Measurements from ENCODE around the gene TTC24. TPM values are rescaled to one million over a fixed set of nuclear protein-coding genes. Genes with fewer than 3 reads are reported as not detected.

The TTC24 gene
- total and polyA plus RNA-seq, 7 donors, result 2.6 TPM; not detected in 6

DNA sequence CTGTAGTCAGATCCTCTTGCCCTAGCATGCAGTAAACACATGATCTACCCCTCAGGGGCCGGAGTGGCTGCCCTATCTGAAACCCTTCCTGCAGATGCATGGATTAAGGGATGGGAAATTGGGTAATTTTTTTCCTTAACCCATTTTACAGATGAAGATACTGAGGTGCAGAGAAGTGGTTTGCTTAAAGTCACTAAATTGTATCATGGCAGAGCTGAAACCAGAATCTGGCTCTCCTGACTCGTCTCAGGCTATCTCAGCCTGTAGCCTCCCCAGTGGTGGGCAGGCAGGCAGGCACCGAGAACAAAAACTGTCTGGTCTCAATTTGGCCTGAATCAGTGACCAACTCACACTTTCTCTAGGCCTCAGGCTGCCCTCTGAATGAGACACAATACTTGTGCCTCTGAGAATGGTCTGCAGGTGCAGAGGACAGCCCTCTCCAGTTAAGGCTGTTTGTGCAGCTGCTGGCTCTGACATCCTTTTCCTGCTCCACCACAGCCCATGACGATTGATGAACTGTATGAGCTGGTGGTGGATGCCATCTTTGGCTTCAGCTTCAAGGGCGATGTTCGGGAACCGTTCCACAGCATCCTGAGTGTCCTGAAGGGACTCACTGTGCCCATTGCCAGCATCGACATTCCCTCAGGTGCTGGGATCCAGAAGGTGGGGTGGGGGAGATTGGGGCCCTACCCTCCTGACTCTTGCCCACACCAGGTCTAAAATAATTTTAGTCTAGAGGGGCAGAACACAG, 13.6 kb downstream of the TTC24 start:
- Histone ChIP-seq H3K4me3 (no peak overlapping the region), H3K9me3 (no peaks in the 10 kb centered on the region), H3K36me3 (peaks cover 0 to 53% (median 14%) of the 10 kb centered on the region in 4 donors), H3K4me1 (peaks cover 0 to 17% (median 10%) of the 10 kb centered on the region in 4 donors), H3K27ac (peak overlapping the region in 3 of 4 donors; percentile 89 to 95 (median 90)), H3K27me3 (no peaks in the 10 kb centered on the region)
- TF ChIP-seq EP300 (IDR thresholded peaks at IDR 0.05), result no peak
- no peak for TF ChIP-seq POLR2A (IDR thresholded peaks at IDR 0.05)
- TF ChIP-seq, protein P1, sequence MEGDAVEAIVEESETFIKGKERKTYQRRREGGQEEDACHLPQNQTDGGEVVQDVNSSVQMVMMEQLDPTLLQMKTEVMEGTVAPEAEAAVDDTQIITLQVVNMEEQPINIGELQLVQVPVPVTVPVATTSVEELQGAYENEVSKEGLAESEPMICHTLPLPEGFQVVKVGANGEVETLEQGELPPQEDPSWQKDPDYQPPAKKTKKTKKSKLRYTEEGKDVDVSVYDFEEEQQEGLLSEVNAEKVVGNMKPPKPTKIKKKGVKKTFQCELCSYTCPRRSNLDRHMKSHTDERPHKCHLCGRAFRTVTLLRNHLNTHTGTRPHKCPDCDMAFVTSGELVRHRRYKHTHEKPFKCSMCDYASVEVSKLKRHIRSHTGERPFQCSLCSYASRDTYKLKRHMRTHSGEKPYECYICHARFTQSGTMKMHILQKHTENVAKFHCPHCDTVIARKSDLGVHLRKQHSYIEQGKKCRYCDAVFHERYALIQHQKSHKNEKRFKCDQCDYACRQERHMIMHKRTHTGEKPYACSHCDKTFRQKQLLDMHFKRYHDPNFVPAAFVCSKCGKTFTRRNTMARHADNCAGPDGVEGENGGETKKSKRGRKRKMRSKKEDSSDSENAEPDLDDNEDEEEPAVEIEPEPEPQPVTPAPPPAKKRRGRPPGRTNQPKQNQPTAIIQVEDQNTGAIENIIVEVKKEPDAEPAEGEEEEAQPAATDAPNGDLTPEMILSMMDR (IDR thresholded peaks at IDR 0.05), result no peak
- TF ChIP-seq POLR2AphosphoS5 (IDR thresholded peaks at IDR 0.05), result no peak
- WGBS, 2 donors, result 79 to 85% methylated on average over 8 of the region's 8 CpGs
- intact Hi-C loops (cut with DNase I), result loop anchor here (5.0 kb wide), 1 partner anchor 81 kb away; no protein-coding TSS in a partner anchor
- DNase-seq, result no peak

DNA sequence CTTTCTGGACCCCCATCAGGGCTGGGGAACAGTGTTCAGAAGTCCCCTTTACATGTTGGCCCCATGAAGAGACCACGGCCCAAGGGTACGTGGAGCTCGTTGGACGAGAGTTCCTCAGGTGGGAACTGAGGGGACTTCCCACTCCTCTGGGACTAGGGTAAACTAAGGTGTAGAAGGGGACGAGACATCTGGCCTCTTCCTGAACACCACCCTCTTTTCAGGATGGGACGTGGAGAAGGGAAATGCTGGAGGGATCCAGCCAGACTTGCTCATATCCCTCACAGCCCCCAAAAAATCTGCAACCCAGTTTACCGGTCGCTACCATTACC, 14.1 kb downstream of the TTC24 start:
- H3K4me3 ChIP-seq, result no peak overlapping the region
- 88 to 89% methylated on average over 8 of the region's 8 CpGs for WGBS, 2 donors
- TF ChIP-seq EP300 (IDR thresholded peaks at IDR 0.05), result no peak
- TF ChIP-seq POLR2AphosphoS5 (IDR thresholded peaks at IDR 0.05), result no peak
- no peak for TF ChIP-seq POLR2A (IDR thresholded peaks at IDR 0.05)
- TF ChIP-seq, protein P1 (IDR thresholded peaks at IDR 0.05), result no peak
- no peaks in the 10 kb centered on the region for H3K27me3 ChIP-seq
- peaks cover 0 to 17% (median 10%) of the 10 kb centered on the region in 4 donors for H3K4me1 ChIP-seq
- H3K27ac ChIP-seq, result no peak overlapping the region
- no peak for DNase-seq
- intact Hi-C loops (cut with DNase I), result loop anchor here (5.0 kb wide), 1 partner anchor 81 kb away; no protein-coding TSS in a partner anchor
- H3K9me3 ChIP-seq, result no peaks in the 10 kb centered on the region
- H3K36me3 ChIP-seq, result peaks cover 0 to 59% (median 16%) of the 10 kb centered on the region in 4 donors

DNA sequence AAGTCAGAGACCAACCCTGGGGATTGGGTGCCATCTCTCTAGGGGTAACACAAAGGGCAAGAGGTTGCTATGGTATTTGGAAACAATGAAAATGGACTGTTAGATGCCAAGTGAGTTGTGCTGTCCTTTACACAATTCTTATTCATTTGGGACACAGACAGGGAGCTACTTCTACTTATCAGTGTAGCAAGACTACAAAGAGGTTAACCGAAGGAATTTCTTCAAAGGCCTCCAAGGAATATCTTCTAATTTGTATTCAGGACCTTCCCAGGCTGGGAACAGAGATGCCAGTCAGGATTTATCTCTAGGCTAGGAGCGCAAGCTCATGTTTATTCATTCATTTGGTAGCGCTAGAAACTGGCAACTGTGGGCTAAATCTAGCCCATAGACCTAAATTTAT, 14.7 kb downstream of the TTC24 start:
- peaks cover 0 to 61% (median 16%) of the 10 kb centered on the region in 4 donors for H3K36me3 ChIP-seq
- no peak overlapping the region for H3K27ac ChIP-seq
- H3K4me1 ChIP-seq, result peaks cover 0 to 17% (median 10%) of the 10 kb centered on the region in 4 donors
- H3K9me3 ChIP-seq, result no peaks in the 10 kb centered on the region
- no peak for TF ChIP-seq POLR2A (IDR thresholded peaks at IDR 0.05)
- DNase-seq, result no peak
- H3K27me3 ChIP-seq, result no peaks in the 10 kb centered on the region
- intact Hi-C loops (cut with DNase I), result loop anchor here (5.0 kb wide), 1 partner anchor 82 kb away; no protein-coding TSS in a partner anchor
- WGBS, 2 donors, result 92% methylated on average over 3 of the region's 3 CpGs
- no peak overlapping the region for H3K4me3 ChIP-seq

DNA sequence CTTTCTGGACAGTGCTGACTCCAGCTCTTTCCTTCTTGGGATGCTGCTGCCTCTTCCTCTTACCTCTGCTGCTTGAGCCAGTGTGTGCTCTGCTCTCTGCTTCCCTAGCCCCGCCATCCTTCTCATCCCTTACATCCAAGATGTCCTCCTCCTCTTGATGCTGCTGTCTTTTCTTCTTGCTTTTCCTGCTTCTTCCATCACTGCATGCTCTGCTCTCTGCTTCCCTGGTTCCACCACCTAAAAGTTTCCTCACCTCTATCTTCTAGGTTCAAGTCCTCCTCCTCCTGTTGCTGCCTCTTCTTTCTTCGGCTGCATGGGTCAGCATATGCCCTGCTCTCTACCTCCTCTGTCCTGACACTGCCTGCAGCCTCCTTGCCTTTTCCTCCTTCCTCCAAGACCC, 15.5 kb downstream of the TTC24 start:
- peaks cover 0 to 61% (median 16%) of the 10 kb centered on the region in 4 donors for H3K36me3 ChIP-seq
- H3K4me3 ChIP-seq, result no peak overlapping the region
- H3K4me1 ChIP-seq, result peaks cover 0 to 18% (median 11%) of the 10 kb centered on the region in 4 donors
- 88 to 93% methylated on average over 2 of the region's 2 CpGs for WGBS, 2 donors
- intact Hi-C loops (cut with DNase I), result no loop called here
- H3K27me3 ChIP-seq, result no peaks in the 10 kb centered on the region
- DNase-seq, result no peak
- no peaks in the 10 kb centered on the region for H3K9me3 ChIP-seq
- H3K27ac ChIP-seq, result no peak overlapping the region
- TF ChIP-seq, protein P1 (IDR thresholded peaks at IDR 0.05), result no peak
- TF ChIP-seq POLR2A (IDR thresholded peaks at IDR 0.05), result no peak
- no peak for TF ChIP-seq EP300 (IDR thresholded peaks at IDR 0.05)

DNA sequence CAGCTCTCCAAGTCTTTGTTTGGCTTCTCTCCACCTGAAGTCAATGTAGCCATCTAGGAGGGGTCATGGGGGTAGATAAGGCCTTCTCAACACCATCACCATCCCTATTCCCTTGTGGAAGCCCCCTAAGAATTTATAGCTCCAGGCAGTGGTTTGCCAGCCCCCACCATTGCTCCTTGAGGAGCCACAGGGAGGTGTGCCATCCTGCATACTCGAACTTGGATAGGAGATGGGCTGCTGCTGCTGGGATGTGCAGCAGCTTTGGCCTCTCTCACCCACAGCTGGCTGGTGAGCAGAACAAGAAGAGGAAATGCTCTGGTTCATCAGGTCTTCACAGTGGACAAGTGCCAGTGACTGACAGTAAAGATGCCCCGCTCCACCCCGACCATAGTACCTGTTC, 16.9 kb downstream of the TTC24 start:
- no peaks in the 10 kb centered on the region for H3K27me3 ChIP-seq
- no peak for TF ChIP-seq POLR2AphosphoS5 (IDR thresholded peaks at IDR 0.05)
- no peak for TF ChIP-seq POLR2A (IDR thresholded peaks at IDR 0.05)
- TF ChIP-seq, protein P1 (IDR thresholded peaks at IDR 0.05), result no peak
- no peak for TF ChIP-seq EP300 (IDR thresholded peaks at IDR 0.05)
- no peak overlapping the region for H3K27ac ChIP-seq
- no peak overlapping the region for H3K4me3 ChIP-seq
- intact Hi-C loops (cut with DNase I), result no loop called here
- no peaks in the 10 kb centered on the region for H3K9me3 ChIP-seq
- DNase-seq, result no peak
- H3K4me1 ChIP-seq, result peaks cover 0 to 22% (median 17%) of the 10 kb centered on the region in 4 donors
- H3K36me3 ChIP-seq, result peaks cover 0 to 61% (median 16%) of the 10 kb centered on the region in 4 donors
- 83 to 87% methylated on average over 3 of the region's 3 CpGs for WGBS, 2 donors
